Measurements from ENCODE around the gene DLGAP1. TPM values are rescaled to one million over a fixed set of nuclear protein-coding genes. Genes with fewer than 3 reads are reported as not detected.

Gene DLGAP1
- total RNA-seq, 2 experiments from 2014 or later = 0.31 to 0.36 TPM

DNA sequence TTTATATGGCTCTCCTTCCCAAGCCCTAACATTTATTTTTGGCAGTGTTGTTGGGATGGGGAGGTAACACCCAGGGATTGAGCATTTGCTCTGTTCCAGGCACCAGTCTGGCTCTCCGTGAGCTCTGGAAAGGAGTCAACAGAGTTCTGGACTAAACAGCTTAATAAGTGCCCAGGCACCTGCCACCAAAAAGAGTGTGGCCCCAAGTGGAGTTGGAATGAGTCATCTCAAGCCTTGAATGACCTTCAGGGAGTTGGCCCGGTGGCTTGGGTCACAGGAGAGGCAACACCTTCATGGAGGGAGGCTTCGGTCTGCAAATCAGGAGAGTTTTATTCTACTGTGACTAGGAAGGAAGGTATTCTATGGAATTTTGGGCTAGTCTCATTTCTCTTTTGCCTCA lies 203.2 kb downstream of the DLGAP1 start:
- TF ChIP-seq, protein P1, sequence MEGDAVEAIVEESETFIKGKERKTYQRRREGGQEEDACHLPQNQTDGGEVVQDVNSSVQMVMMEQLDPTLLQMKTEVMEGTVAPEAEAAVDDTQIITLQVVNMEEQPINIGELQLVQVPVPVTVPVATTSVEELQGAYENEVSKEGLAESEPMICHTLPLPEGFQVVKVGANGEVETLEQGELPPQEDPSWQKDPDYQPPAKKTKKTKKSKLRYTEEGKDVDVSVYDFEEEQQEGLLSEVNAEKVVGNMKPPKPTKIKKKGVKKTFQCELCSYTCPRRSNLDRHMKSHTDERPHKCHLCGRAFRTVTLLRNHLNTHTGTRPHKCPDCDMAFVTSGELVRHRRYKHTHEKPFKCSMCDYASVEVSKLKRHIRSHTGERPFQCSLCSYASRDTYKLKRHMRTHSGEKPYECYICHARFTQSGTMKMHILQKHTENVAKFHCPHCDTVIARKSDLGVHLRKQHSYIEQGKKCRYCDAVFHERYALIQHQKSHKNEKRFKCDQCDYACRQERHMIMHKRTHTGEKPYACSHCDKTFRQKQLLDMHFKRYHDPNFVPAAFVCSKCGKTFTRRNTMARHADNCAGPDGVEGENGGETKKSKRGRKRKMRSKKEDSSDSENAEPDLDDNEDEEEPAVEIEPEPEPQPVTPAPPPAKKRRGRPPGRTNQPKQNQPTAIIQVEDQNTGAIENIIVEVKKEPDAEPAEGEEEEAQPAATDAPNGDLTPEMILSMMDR (IDR thresholded peaks at IDR 0.05) = no peak
- Mint-ChIP-seq H3K36me3 (ENCODE audit: low read depth) (no peaks in the 10 kb centered on the region), H3K4me3 (no peak overlapping the region), H3K9me3 (no peaks in the 10 kb centered on the region), H3K4me1 (ENCODE audit: low read depth) (no peaks in the 10 kb centered on the region), H3K27me3 (no peaks in the 10 kb centered on the region), H3K27ac (no peak overlapping the region)
- no peak for ATAC-seq (ENCODE audit: poor library complexity)
- Histone ChIP-seq H3K27me3 (ENCODE audit: control insufficient read depth in 1 of 2, insufficient read depth in 2 of 2, low read length in 2 of 2) (no peaks in the 10 kb centered on the region), H3K36me3 (ENCODE audit: insufficient read depth, low read length) (no peaks in the 10 kb centered on the region), H3K9me3 (ENCODE audit: control insufficient read depth in 1 of 2, insufficient read depth in 1 of 2, low read length in 2 of 2) (peaks cover 0 to 8% of the 10 kb centered on the region in 2 experiments), H3K4me3 (ENCODE audit: low read length) (no peak overlapping the region), H3K27ac (ENCODE audit: low read depth in 1 of 2, low read length in 2 of 2) (no peak overlapping the region), H3K4me1 (ENCODE audit: insufficient read depth, low read length) (no peaks in the 10 kb centered on the region)
- ChIA-PET POLR2A (no interaction called here), CTCF (no interaction called here)
- intact Hi-C loops (cut with DNase I, micrococcal nuclease) = no loop called here
- DNase-seq = no peak

DNA sequence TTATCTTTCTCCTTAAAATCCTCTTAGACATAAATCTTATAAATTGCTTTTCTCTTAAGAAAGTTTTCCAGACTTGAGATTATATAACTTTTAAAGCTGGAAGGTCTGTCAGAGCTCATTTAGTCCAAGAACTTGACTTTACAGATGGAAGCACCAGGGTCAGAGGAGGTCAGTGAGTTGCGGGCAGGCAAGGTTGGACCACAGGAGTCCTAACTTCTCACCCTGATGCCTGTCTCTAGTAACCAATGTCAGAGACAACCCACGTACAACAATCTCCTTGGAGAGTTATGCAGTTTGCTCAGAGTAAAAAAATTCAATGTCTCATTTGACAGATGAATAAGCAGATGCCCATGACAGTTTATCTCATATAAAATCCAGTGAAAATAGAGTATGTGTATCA lies 203.9 kb downstream of the DLGAP1 start:
- DNase-seq = no peak
- intact Hi-C loops (cut with DNase I, micrococcal nuclease) = no loop called here
- POLR2A ChIA-PET = no interaction called here
- Mint-ChIP-seq H3K27ac (no peak overlapping the region), H3K9me3 (no peaks in the 10 kb centered on the region), H3K27me3 (no peaks in the 10 kb centered on the region), H3K4me1 (ENCODE audit: low read depth) (no peaks in the 10 kb centered on the region), H3K4me3 (no peak overlapping the region), H3K36me3 (ENCODE audit: low read depth) (no peaks in the 10 kb centered on the region)
- no peaks in the 10 kb centered on the region for H3K36me3 ChIP-seq (ENCODE audit: insufficient read depth, low read length)
- H3K4me1 ChIP-seq (ENCODE audit: insufficient read depth, low read length) = no peaks in the 10 kb centered on the region
- H3K9me3 ChIP-seq (ENCODE audit: control insufficient read depth in 1 of 2, insufficient read depth in 1 of 2, low read length in 2 of 2) = peaks cover 0 to 8% of the 10 kb centered on the region in 2 experiments
- ATAC-seq (ENCODE audit: poor library complexity) = no peak
- no peak overlapping the region for H3K4me3 ChIP-seq (ENCODE audit: low read length)
- CTCF ChIA-PET = no interaction called here
- TF ChIP-seq, protein P1 (IDR thresholded peaks at IDR 0.05) = no peak
- no peak overlapping the region for H3K27ac ChIP-seq (ENCODE audit: low read depth in 1 of 2, low read length in 2 of 2)
- no peaks in the 10 kb centered on the region for H3K27me3 ChIP-seq (ENCODE audit: control insufficient read depth in 1 of 2, insufficient read depth in 2 of 2, low read length in 2 of 2)

DNA sequence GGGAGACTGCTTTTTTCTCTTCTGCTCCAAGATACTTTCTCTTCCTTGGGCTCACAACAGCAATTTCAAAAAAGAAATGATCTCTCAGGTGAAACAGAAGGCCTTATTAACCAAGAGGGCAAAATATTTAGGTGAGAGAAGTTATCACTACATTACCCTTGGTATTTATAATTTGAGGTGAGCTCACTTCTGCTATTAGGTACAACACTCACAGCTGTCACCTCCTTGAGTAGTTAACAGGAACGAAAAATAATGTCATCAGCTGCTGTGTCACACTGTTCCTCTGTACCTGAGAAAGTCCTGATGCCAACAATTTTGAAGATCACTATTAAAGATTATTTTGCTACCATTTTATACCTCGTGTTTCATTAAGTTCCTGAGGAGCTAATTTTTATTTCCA lies 205.0 kb downstream of the DLGAP1 start:
- DNase-seq (no peak), ATAC-seq (ENCODE audit: poor library complexity) (no peak)
- no peak overlapping the region for H3K27ac ChIP-seq (ENCODE audit: low read depth in 1 of 2, low read length in 2 of 2)
- H3K4me1 Mint-ChIP-seq (ENCODE audit: low read depth) = no peaks in the 10 kb centered on the region
- H3K36me3 Mint-ChIP-seq (ENCODE audit: low read depth) = no peaks in the 10 kb centered on the region
- peaks cover 0 to 8% of the 10 kb centered on the region in 2 experiments for H3K9me3 ChIP-seq (ENCODE audit: control insufficient read depth in 1 of 2, insufficient read depth in 1 of 2, low read length in 2 of 2)
- H3K4me3 ChIP-seq (ENCODE audit: low read length) = no peak overlapping the region
- POLR2A ChIA-PET = no interaction called here
- H3K4me3 Mint-ChIP-seq = no peak overlapping the region
- H3K36me3 ChIP-seq (ENCODE audit: insufficient read depth, low read length) = no peaks in the 10 kb centered on the region
- intact Hi-C loops (cut with DNase I, micrococcal nuclease) = no loop called here
- TF ChIP-seq, protein P1 (IDR thresholded peaks at IDR 0.05) = no peak
- no peak overlapping the region for H3K27ac Mint-ChIP-seq
- no peaks in the 10 kb centered on the region for H3K27me3 ChIP-seq (ENCODE audit: control insufficient read depth in 1 of 2, insufficient read depth in 2 of 2, low read length in 2 of 2)
- CTCF ChIA-PET = no interaction called here
- no peaks in the 10 kb centered on the region for H3K9me3 Mint-ChIP-seq
- H3K4me1 ChIP-seq (ENCODE audit: insufficient read depth, low read length) = no peaks in the 10 kb centered on the region
- no peaks in the 10 kb centered on the region for H3K27me3 Mint-ChIP-seq

Measured in CD4-positive, alpha-beta T cell (primary cell).